PFSK-1 (cell line): ENCODE results near the gene SLC38A11.

ENCODE experiments used
- POLR2AphosphoS5 ChIP-seq: IDR thresholded peaks from 2 replicates; pipeline ENCODE4 v1.6.1; 2012; ENCODE audit warnings: low read depth, mild to moderate bottlenecking, control low read depth, low read length, moderate library complexity
- TAF1 ChIP-seq: IDR thresholded peaks from 2 replicates; pipeline ENCODE4 v1.6.1; 2012; ENCODE audit warnings: low read length, control low read depth, borderline replicate concordance; ENCODE audit not compliant: insufficient read depth
- TF ChIP-seq, protein P1 (sequence below), 2 experiments: IDR thresholded peaks; 2 replicates each; pipeline versions ENCODE4 v1.6.1 to v1.8.0; 2011 to 2012; ENCODE audit warnings: low read depth in 2 of 2, low read length in 2 of 2, control low read depth in 1 of 2, inconsistent platforms in 1 of 2, mild to moderate bottlenecking in 1 of 2, moderate library complexity in 1 of 2; ENCODE audit not compliant: insufficient read depth in 1 of 2

DNA sequence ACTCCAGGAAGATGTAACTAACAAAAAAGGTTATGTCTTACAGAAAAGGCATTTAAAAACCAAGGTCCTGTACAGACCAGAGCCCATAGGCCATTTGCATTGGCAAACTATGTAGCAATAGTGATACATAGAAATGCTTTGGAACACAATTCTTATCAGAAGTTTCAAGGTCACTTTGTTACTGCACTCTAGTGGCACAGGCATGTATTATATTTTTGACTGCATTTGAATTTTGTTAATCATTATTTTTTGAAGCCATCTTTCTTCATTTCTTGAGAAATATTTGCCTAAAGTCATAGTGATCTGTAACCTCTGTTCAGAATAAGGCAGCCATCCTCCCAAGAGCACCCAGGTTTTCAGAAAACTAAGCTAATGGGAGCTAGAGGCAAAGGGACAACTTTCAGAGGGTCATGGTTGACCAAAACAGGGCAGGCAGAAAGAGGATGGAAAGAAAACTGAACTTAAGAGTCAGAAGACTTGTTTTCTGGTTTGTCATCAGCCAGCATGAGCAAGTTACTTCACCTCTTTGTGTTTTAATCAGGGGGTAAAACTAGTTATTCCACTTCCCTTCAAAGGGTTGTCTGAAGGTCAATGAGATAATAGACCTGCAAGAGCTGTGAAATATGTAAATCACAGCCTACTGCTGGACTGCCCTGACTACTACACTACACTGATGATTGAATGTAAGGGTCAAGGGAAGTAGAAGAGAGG lies 41.5 kb downstream of the SLC38A11 start:
- TF ChIP-seq POLR2AphosphoS5 = no peak
- TF ChIP-seq, protein P1, sequence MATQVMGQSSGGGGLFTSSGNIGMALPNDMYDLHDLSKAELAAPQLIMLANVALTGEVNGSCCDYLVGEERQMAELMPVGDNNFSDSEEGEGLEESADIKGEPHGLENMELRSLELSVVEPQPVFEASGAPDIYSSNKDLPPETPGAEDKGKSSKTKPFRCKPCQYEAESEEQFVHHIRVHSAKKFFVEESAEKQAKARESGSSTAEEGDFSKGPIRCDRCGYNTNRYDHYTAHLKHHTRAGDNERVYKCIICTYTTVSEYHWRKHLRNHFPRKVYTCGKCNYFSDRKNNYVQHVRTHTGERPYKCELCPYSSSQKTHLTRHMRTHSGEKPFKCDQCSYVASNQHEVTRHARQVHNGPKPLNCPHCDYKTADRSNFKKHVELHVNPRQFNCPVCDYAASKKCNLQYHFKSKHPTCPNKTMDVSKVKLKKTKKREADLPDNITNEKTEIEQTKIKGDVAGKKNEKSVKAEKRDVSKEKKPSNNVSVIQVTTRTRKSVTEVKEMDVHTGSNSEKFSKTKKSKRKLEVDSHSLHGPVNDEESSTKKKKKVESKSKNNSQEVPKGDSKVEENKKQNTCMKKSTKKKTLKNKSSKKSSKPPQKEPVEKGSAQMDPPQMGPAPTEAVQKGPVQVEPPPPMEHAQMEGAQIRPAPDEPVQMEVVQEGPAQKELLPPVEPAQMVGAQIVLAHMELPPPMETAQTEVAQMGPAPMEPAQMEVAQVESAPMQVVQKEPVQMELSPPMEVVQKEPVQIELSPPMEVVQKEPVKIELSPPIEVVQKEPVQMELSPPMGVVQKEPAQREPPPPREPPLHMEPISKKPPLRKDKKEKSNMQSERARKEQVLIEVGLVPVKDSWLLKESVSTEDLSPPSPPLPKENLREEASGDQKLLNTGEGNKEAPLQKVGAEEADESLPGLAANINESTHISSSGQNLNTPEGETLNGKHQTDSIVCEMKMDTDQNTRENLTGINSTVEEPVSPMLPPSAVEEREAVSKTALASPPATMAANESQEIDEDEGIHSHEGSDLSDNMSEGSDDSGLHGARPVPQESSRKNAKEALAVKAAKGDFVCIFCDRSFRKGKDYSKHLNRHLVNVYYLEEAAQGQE (IDR thresholded peaks at IDR 0.05; ENCODE audit: insufficient read depth in 1 of 2, low read depth in 2 of 2, low read length in 2 of 2) = no peak
- no peak for TF ChIP-seq TAF1
